K562 (cell line): ENCODE measurements around the gene ERC2. TPM values are rescaled to one million over a fixed set of nuclear protein-coding genes. Genes with fewer than 3 reads are reported as not detected.

Experiments
- ATAC-seq: fragments of 200-7000 bp; cut with Tn5 transposase; 3 replicates; pipeline ENCODE4 v1.9.1; 2020; ENCODE audit warnings: moderate library complexity
- BruUV-seq: library from RNA; stranded (reverse); fragments of 400-500 nt; replicated peaks from 2 replicates; lab custom pipeline; 2021; lab: Mats Ljungman, UMichigan
- CTCF ChIA-PET: fragments of 300-600 bp; formaldehyde crosslinking; extraction: SDS; loops from one replicate; lab custom pipeline; 2021; ENCODE audit warnings: low intra/inter-chr PET ratio; lab: Yijun Ruan, JAX
- POLR2A ChIA-PET: fragments of 300-600, 350-650 bp; sonication (Branson Sonifier 250); formaldehyde crosslinking; extraction: SDS; loops from one replicate; lab custom pipeline; 2021; ENCODE audit warnings: antibody characterized with exemption, inconsistent platforms; lab: Yijun Ruan, JAX
- DNase-seq, 4 experiments: peaks; one replicate each; pipeline versions ENCODE4 v3.0.0 to v3.0.0-alpha.2; 2011 to 2018; ENCODE audit warnings: low spot score in 3 of 4, mixed read lengths in 3 of 4; ENCODE audit errors: extremely low read depth in 1 of 4
- FAIRE-seq: peaks from 2 replicates; lab custom pipeline; 2011; peaks lifted over from hg19 to GRCh38; lab: Jason Lieb, UNC
- H2AFZ ChIP-seq: 2 replicates; pipeline ENCODE4 v1.6.0; 2011; ENCODE audit warnings: low read depth, low read length, control low read depth, inconsistent platforms
- H3K27ac ChIP-seq: fragments of 200-600 bp; 3 replicates; pipeline ENCODE4 v1.8.0; 2011; ENCODE audit warnings: low read depth, mild to moderate bottlenecking, control low read depth, inconsistent platforms, low read length, moderate library complexity, mixed read lengths; ENCODE audit errors: extremely low read depth
- H3K27me3 ChIP-seq, 2 experiments: fragments of 300-600 bp in 1 of 2; 2 replicates in 1 of 2; 3 replicates in 1 of 2; pipeline versions ENCODE4 v1.6.0 to v1.8.0; 2011; ENCODE audit warnings: inconsistent platforms in 2 of 2, low read length in 2 of 2, mild to moderate bottlenecking in 1 of 2, mixed read lengths in 1 of 2, moderate library complexity in 1 of 2; ENCODE audit not compliant: control insufficient read depth in 2 of 2, insufficient read depth in 2 of 2
- H3K36me3 ChIP-seq: fragments of 300-600 bp; 3 replicates; pipeline ENCODE4 v1.8.0; 2011; ENCODE audit warnings: mild to moderate bottlenecking, low read length, inconsistent platforms; ENCODE audit not compliant: control insufficient read depth, insufficient read depth
- H3K4me1 ChIP-seq, 2 experiments: fragments of 200-600 bp in 1 of 2; replicated peaks in 1 of 2; 2 replicates in 1 of 2; 3 replicates in 1 of 2; pipeline versions ENCODE4 v1.5.1 to v1.8.0; 2011; ENCODE audit warnings: inconsistent platforms in 2 of 2, low read length in 2 of 2, mild to moderate bottlenecking in 1 of 2, mixed read lengths in 1 of 2, moderate library complexity in 1 of 2; ENCODE audit not compliant: control insufficient read depth in 2 of 2, insufficient read depth in 2 of 2
- H3K4me2 ChIP-seq: 2 replicates; pipeline ENCODE4 v1.6.1; 2011; ENCODE audit warnings: low read length, control low read depth, inconsistent platforms, mixed read lengths; ENCODE audit not compliant: insufficient read depth
- H3K4me3 ChIP-seq: fragments of 200-600 bp; sonication (generic), shearing (Covaris generic); 2 replicates; pipeline ENCODE4 v1.5.1; 2016; ENCODE audit warnings: control low read depth, inconsistent platforms
- H3K79me2 ChIP-seq: fragments of 200-600 bp; 3 replicates; pipeline ENCODE4 v1.8.0; 2011; ENCODE audit warnings: low read length, inconsistent platforms; ENCODE audit not compliant: control insufficient read depth, insufficient read depth
- H3K9ac ChIP-seq, 2 experiments: 2 replicates each; pipeline versions ENCODE4 v1.6.0 to v1.6.1; 2011; ENCODE audit warnings: low read depth in 2 of 2, low read length in 2 of 2, control low read depth in 1 of 2, inconsistent platforms in 1 of 2, mild to moderate bottlenecking in 1 of 2, mixed read lengths in 1 of 2; ENCODE audit not compliant: insufficient read depth in 1 of 2
- H3K9me1 ChIP-seq: one replicate; pipeline ENCODE4 v1.6.0; 2011; ENCODE audit warnings: inconsistent platforms, mild to moderate bottlenecking, low read length, moderate library complexity; ENCODE audit not compliant: control insufficient read depth, insufficient read depth
- H3K9me3 ChIP-seq: replicated peaks from 2 replicates; pipeline ENCODE4 v1.5.1; 2011; ENCODE audit warnings: low read depth, low read length, inconsistent platforms; ENCODE audit not compliant: control insufficient read depth, insufficient read depth
- H4K20me1 ChIP-seq: replicated peaks from 2 replicates; pipeline ENCODE4 v1.6.1; 2011; ENCODE audit warnings: low read length, inconsistent platforms, mixed read lengths; ENCODE audit not compliant: control insufficient read depth, insufficient read depth
- AFF1 ChIP-seq, 2 experiments: fragments of 450-650 bp; IDR thresholded peaks; 2 replicates each; pipeline ENCODE4 v1.6.1; 2018; ENCODE audit warnings: mild to moderate bottlenecking in 2 of 2, low read depth in 1 of 2; ENCODE audit not compliant: partially characterized antibody in 2 of 2
- ETV6 ChIP-seq, 3 experiments: fragments of 150-350 bp in 1 of 3; sonication (generic) in 1 of 3; formaldehyde crosslinking in 1 of 3; IDR thresholded peaks; 2 replicates each; pipeline versions ENCODE4 v1.6.1 to v1.8.0; 2014 to 2022; ENCODE audit warnings: borderline replicate concordance in 2 of 3, low read depth in 2 of 3, antibody characterized with exemption in 1 of 3, low read length in 1 of 3, mild to moderate bottlenecking in 1 of 3, missing genetic modification reagents in 1 of 3
- HMBOX1 ChIP-seq: sonication (generic); IDR thresholded peaks from 2 replicates; pipeline ENCODE4 v1.6.1; 2016
- HSF4 ChIP-seq: fragments of 250-450 bp; sonication (Bioruptor Pico); IDR thresholded peaks from 2 replicates; pipeline ENCODE4 v2.1.2; 2022; ENCODE audit warnings: mild to moderate bottlenecking, moderate library complexity, borderline replicate concordance
- IRF1 ChIP-seq: sonication (generic); formaldehyde crosslinking; IDR thresholded peaks from 2 replicates; pipeline ENCODE4 v1.8.0; 2022; ENCODE audit warnings: missing genetic modification reagents, mild to moderate bottlenecking, borderline replicate concordance
- NFATC3 ChIP-seq: fragments of 450-650 bp; IDR thresholded peaks from 2 replicates; pipeline ENCODE4 v1.6.1; 2017; ENCODE audit warnings: mild to moderate bottlenecking
- NR4A1 ChIP-seq, 2 experiments: fragments of 250-450 bp in 1 of 2; fragments of 450-650 bp in 1 of 2; sonication (Bioruptor Pico) in 1 of 2; IDR thresholded peaks; 2 replicates each; pipeline versions ENCODE4 v1.4.0 to v1.6.1; 2016 to 2020; ENCODE audit warnings: mild to moderate bottlenecking in 2 of 2, missing compliant biosample characterization in 1 of 2, missing genetic modification characterization in 1 of 2, moderate library complexity in 1 of 2
- ZMIZ1 ChIP-seq, 2 experiments: fragments of 150-350 bp in 1 of 2; IDR thresholded peaks; 2 replicates each; pipeline ENCODE4 v1.6.1; 2012 to 2016; ENCODE audit warnings: low read depth in 2 of 2, low read length in 2 of 2, mild to moderate bottlenecking in 1 of 2, moderate library complexity in 1 of 2
- ZNF79 ChIP-seq: fragments of 250-450 bp; sonication (Bioruptor Pico); IDR thresholded peaks from 2 replicates; pipeline ENCODE4 v1.4.0; 2020; ENCODE audit warnings: low read depth, mild to moderate bottlenecking, moderate library complexity
- WGBS: fragments of 100-300 bp; shearing (Covaris generic); methylation state at CpG from one replicate; pipeline ENCODE4 v1.1.6; 2016; ENCODE audit warnings: low coverage, mixed read lengths; ENCODE audit not compliant: insufficient coverage; ENCODE audit errors: missing lambda C conversion rate; 5-methylcytosine and 5-hydroxymethylcytosine counted together
- in situ Hi-C: fragments of 300-500 bp; cut with MboI; formaldehyde crosslinking; loops from 4 replicates; pipeline ENCODE4 v1.15.0; 2018; ENCODE audit warnings: inconsistent platforms, mixed read lengths
- intact Hi-C: fragments of 100-400 bp; cut with micrococcal nuclease; formaldehyde crosslinking; loops from 2 replicates; pipeline ENCODE4 v1.14.2; 2022
- polyA plus RNA-seq, 8 experiments: library from polyadenylated mRNA; depleted of rRNA in 4 of 8; stranded (reverse) in 5 of 8; unstranded in 3 of 8; fragments of >200 nt; fragmentation: Nextera tagmentation in 2 of 8; fragmentation: Illumina TruSeq in 1 of 8; extraction: Ambion mirVana in 2 of 8; extraction: Trizol in 1 of 8; gene quantifications; 2 replicates each; pipeline versions ENCODE4 v1.2.1 to v1.2.3, GENCODE V29; 2011 to 2014; ENCODE audit warnings: inconsistent platforms in 1 of 8, missing spikeins in 1 of 8
- total RNA-seq, 7 experiments: library from RNA; depleted of rRNA in 6 of 7; stranded (reverse); fragments of >200 nt in 6 of 7; fragmentation: Illumina TruSeq in 2 of 7; extraction: Trizol in 2 of 7; gene quantifications; 2 replicates each; pipeline versions ENCODE4 v1.2.1 to v1.2.3, GENCODE V29; 2011 to 2021; ENCODE audit warnings: low replicate concordance in 1 of 7

The ERC2 gene
- total and polyA plus RNA-seq, 9 of the 15 experiments (the other 6 are each of a cell fraction or from before 2014, with no cell fraction given): 0.04 to 0.18 (median 0.07) TPM; not detected in 2

DNA sequence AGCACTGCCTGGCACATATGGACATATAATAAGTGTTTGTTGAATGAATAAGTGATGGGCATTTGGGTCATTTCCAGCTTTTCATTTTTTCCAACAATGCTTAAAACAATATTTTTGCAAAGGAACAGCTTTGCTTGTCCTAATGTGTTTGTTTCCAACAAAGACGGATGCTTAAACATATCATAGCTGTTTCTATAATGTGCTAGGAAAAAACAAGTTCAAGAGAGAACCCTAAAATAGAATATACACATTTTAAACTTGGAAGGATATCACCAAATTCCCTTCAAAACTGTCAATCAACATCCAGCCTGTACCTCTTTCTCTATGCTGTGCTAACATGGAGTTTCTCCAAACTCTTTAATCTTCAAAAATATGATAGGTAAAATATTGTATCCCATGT, 756.6 kb downstream of the ERC2 start:
- POLR2A ChIA-PET: no interaction called here
- Histone ChIP-seq H3K27ac (no peak overlapping the region), H3K4me1 (no peaks in the 10 kb centered on the region), H3K9ac (no peak overlapping the region), H3K36me3 (no peaks in the 10 kb centered on the region), H3K4me2 (no peak overlapping the region), H3K79me2 (no peaks in the 10 kb centered on the region), H3K9me1 (no peaks in the 10 kb centered on the region), H4K20me1 (no peaks in the 10 kb centered on the region), H3K9me3 (no peaks in the 10 kb centered on the region), H3K27me3 (no peaks in the 10 kb centered on the region), H3K4me3 (no peak overlapping the region), H2AFZ (no peak overlapping the region)
- in situ Hi-C loops: no loop called here
- CTCF ChIA-PET: no interaction called here
- no TSS peak for BruUV-seq
- ATAC-seq: no peak
- DNase-seq: no peak
- intact Hi-C loops: no loop called here
- no peak for FAIRE-seq
- WGBS: 0% methylated on average over 1 of the region's 1 CpG
- TF ChIP-seq AFF1 (IDR thresholded peaks at IDR 0.05; ENCODE audit: low read depth in 1 of 2, partially characterized antibody in 2 of 2): no peak
- no peak for TF ChIP-seq ZMIZ1 (IDR thresholded peaks at IDR 0.05; ENCODE audit: low read depth in 2 of 2, low read length in 2 of 2)
- TF ChIP-seq HSF4 (CRISPR knock-in tag): no peak
- no peak for TF ChIP-seq HMBOX1
- no peak for TF ChIP-seq ETV6 (IDR thresholded peaks at IDR 0.05; ENCODE audit: borderline replicate concordance in 1 of 2, low read depth in 2 of 2, low read length in 1 of 2)
- no peak for TF ChIP-seq ETV6 (CRISPR knock-in tag; IDR thresholded peaks at IDR 0.05; ENCODE audit: borderline replicate concordance)
- no peak for TF ChIP-seq NR4A1 (CRISPR knock-in tag; IDR thresholded peaks at IDR 0.05)
- no peak for TF ChIP-seq NR4A1 (tag; IDR thresholded peaks at IDR 0.05)
- no peak for TF ChIP-seq ZNF79 (CRISPR knock-in tag)
- no peak for TF ChIP-seq IRF1
- no peak for TF ChIP-seq NFATC3
